Activated naive CD8-positive, alpha-beta T cell (primary cell): ENCODE data around the gene REPIN1.

ENCODE experiments used
- H3K27ac Mint-ChIP-seq: one replicate; pipeline ENCODE4 v1.8.0; 2021; ENCODE audit warnings: mixed read lengths
- H3K27me3 Mint-ChIP-seq: one replicate; pipeline ENCODE4 v1.8.0; 2021; ENCODE audit warnings: mixed read lengths
- H3K36me3 Mint-ChIP-seq: one replicate; pipeline ENCODE4 v1.8.0; 2021; ENCODE audit warnings: mixed read lengths
- H3K4me1 Mint-ChIP-seq: one replicate; pipeline ENCODE4 v1.8.0; 2021; ENCODE audit warnings: low read depth, mixed read lengths
- H3K4me3 Mint-ChIP-seq: one replicate; pipeline ENCODE4 v1.8.0; 2021; ENCODE audit warnings: mild to moderate bottlenecking, mixed read lengths
- H3K9me3 Mint-ChIP-seq: one replicate; pipeline ENCODE4 v1.8.0; 2021; ENCODE audit warnings: low read depth, mixed read lengths

Gene REPIN1

GRCh38 chr7:150361807-150362621 is 6.6 kb upstream of the REPIN1 start:
- Mint-ChIP-seq H3K9me3 (no peaks in the 10 kb centered on the region), H3K27me3 (no peaks in the 10 kb centered on the region), H3K4me3 (no peak overlapping the region), H3K27ac (no peak overlapping the region), H3K36me3 (no peaks in the 10 kb centered on the region), H3K4me1 (peaks cover 59% of the 10 kb centered on the region)

GRCh38 chr7:150363370-150363769 is 5.3 kb upstream of the REPIN1 start:
- Mint-ChIP-seq H3K4me3 (no peak overlapping the region), H3K4me1 (peaks cover 55% of the 10 kb centered on the region), H3K9me3 (no peaks in the 10 kb centered on the region), H3K36me3 (no peaks in the 10 kb centered on the region), H3K27ac (no peak overlapping the region), H3K27me3 (no peaks in the 10 kb centered on the region)

GRCh38 chr7:150363872-150364271 is 4.8 kb upstream of the REPIN1 start:
- Mint-ChIP-seq H3K27me3 (no peaks in the 10 kb centered on the region), H3K4me1 (peaks cover 50% of the 10 kb centered on the region), H3K4me3 (no peak overlapping the region), H3K9me3 (no peaks in the 10 kb centered on the region), H3K36me3 (no peaks in the 10 kb centered on the region), H3K27ac (peak overlapping the region; percentile 34)

GRCh38 chr7:150365194-150365593 is 3.4 kb upstream of the REPIN1 start:
- H3K36me3 Mint-ChIP-seq: no peaks in the 10 kb centered on the region
- H3K9me3 Mint-ChIP-seq: no peaks in the 10 kb centered on the region
- no peaks in the 10 kb centered on the region for H3K27me3 Mint-ChIP-seq
- H3K27ac Mint-ChIP-seq: peak overlapping the region; percentile 61
- H3K4me1 Mint-ChIP-seq: peaks cover 47% of the 10 kb centered on the region
- no peak overlapping the region for H3K4me3 Mint-ChIP-seq

GRCh38 chr7:150365673-150366398 is 2.8 kb upstream of the REPIN1 start:
- Mint-ChIP-seq H3K9me3 (no peaks in the 10 kb centered on the region), H3K4me3 (no peak overlapping the region), H3K27ac (peak overlapping the region; percentile 75)

GRCh38 chr7:150367677-150368095 is 936 bp upstream of the REPIN1 start:
- Mint-ChIP-seq H3K36me3 (no peaks in the 10 kb centered on the region), H3K27ac (peak overlapping the region; percentile 100), H3K9me3 (no peaks in the 10 kb centered on the region), H3K4me3 (peak overlapping the region; percentile 96), H3K27me3 (no peaks in the 10 kb centered on the region), H3K4me1 (peaks cover 47% of the 10 kb centered on the region)

More at GRCh38 chr7:150365673-150366398, 2.8 kb upstream of the REPIN1 start:
- H3K36me3 Mint-ChIP-seq: no peaks in the 10 kb centered on the region
- H3K27me3 Mint-ChIP-seq: no peaks in the 10 kb centered on the region
- peaks cover 52% of the 10 kb centered on the region for H3K4me1 Mint-ChIP-seq

GRCh38 chr7:150368884-150369747 is 494 bp downstream of the REPIN1 start:
- no peaks in the 10 kb centered on the region for H3K36me3 Mint-ChIP-seq
- H3K4me1 Mint-ChIP-seq: peaks cover 53% of the 10 kb centered on the region
- H3K27me3 Mint-ChIP-seq: no peaks in the 10 kb centered on the region
- H3K27ac Mint-ChIP-seq: peak overlapping the region; percentile 94
- H3K4me3 Mint-ChIP-seq: peak overlapping the region; percentile 92
- H3K9me3 Mint-ChIP-seq: no peaks in the 10 kb centered on the region

- peaks cover 56% of the 10 kb centered on the region for H3K4me1 Mint-ChIP-seq
- no peaks in the 10 kb centered on the region for H3K27me3 Mint-ChIP-seq
- no peaks in the 10 kb centered on the region for H3K9me3 Mint-ChIP-seq
- peak overlapping the region; percentile 94 for H3K27ac Mint-ChIP-seq
- H3K36me3 Mint-ChIP-seq: no peaks in the 10 kb centered on the region
- peak overlapping the region; percentile 92 for H3K4me3 Mint-ChIP-seq
Observed at GRCh38 chr7:150369748-150370501, 1.3 kb downstream of the REPIN1 start.

GRCh38 chr7:150370612-150371071 is 2.0 kb downstream of the REPIN1 start:
- Mint-ChIP-seq H3K27ac (peak overlapping the region; percentile 94), H3K4me3 (peak overlapping the region; percentile 92), H3K9me3 (no peaks in the 10 kb centered on the region), H3K4me1 (peaks cover 56% of the 10 kb centered on the region), H3K27me3 (no peaks in the 10 kb centered on the region), H3K36me3 (no peaks in the 10 kb centered on the region)

- Mint-ChIP-seq H3K4me3 (peak overlapping the region; percentile 92), H3K36me3 (no peaks in the 10 kb centered on the region), H3K27me3 (no peaks in the 10 kb centered on the region)
Observed at GRCh38 chr7:150371131-150371995, 2.7 kb downstream of the REPIN1 start.

GRCh38 chr7:150371996-150372270 is 3.3 kb downstream of the REPIN1 start:
- Mint-ChIP-seq H3K36me3 (no peaks in the 10 kb centered on the region), H3K27me3 (no peaks in the 10 kb centered on the region), H3K4me1 (peaks cover 60% of the 10 kb centered on the region), H3K4me3 (no peak overlapping the region), H3K27ac (no peak overlapping the region), H3K9me3 (no peaks in the 10 kb centered on the region)

More at GRCh38 chr7:150371131-150371995, 2.7 kb downstream of the REPIN1 start:
- peak overlapping the region; percentile 94 for H3K27ac Mint-ChIP-seq
- peaks cover 56% of the 10 kb centered on the region for H3K4me1 Mint-ChIP-seq
- H3K9me3 Mint-ChIP-seq: no peaks in the 10 kb centered on the region

GRCh38 chr7:150372271-150373048 is 3.8 kb downstream of the REPIN1 start:
- Mint-ChIP-seq H3K27me3 (no peaks in the 10 kb centered on the region), H3K9me3 (no peaks in the 10 kb centered on the region), H3K27ac (peak overlapping the region; percentile 54), H3K36me3 (no peaks in the 10 kb centered on the region), H3K4me1 (peaks cover 63% of the 10 kb centered on the region), H3K4me3 (no peak overlapping the region)
